Measurements from ENCODE around the gene SPAG6. TPM values are rescaled to one million over a fixed set of nuclear protein-coding genes. Genes with fewer than 3 reads are reported as not detected.

SPAG6 gene
- total RNA-seq, 1 donor from 2014 or later: 10.4 TPM

- H3K9me3 ChIP-seq: no peaks in the 10 kb centered on the region
- ATAC-seq (peak; percentile 94 to 97), DNase-seq (peak; percentile 96)
- peak overlapping the region; percentile 99 for H3K27ac ChIP-seq
- H3K36me3 ChIP-seq: no peaks in the 10 kb centered on the region
- peak overlapping the region; percentile 82 for H3K4me3 ChIP-seq
- intact Hi-C loops (cut with DNase I): no loop called here
- TF ChIP-seq CTCF (IDR thresholded peaks at IDR 0.05): peak; percentile 41
- no peaks in the 10 kb centered on the region for H3K27me3 ChIP-seq (ENCODE audit: low read depth)
- H3K4me1 ChIP-seq: peaks cover 29% of the 10 kb centered on the region
Measured at GRCh38 chr10:22436893-22437619, 91.8 kb downstream of the SPAG6 start.

GRCh38 chr10:22437620-22438588 is 92.6 kb downstream of the SPAG6 start:
- intact Hi-C loops (cut with DNase I): no loop called here
- Histone ChIP-seq H3K36me3 (no peaks in the 10 kb centered on the region), H3K4me3 (peak overlapping the region; percentile 82), H3K27ac (peak overlapping the region; percentile 99), H3K27me3 (ENCODE audit: low read depth) (no peaks in the 10 kb centered on the region), H3K4me1 (peaks cover 29% of the 10 kb centered on the region), H3K9me3 (no peaks in the 10 kb centered on the region)
- TF ChIP-seq CTCF (IDR thresholded peaks at IDR 0.05): no peak
- peak; percentile 51 to 60 for ATAC-seq
- DNase-seq: no peak

GRCh38 chr10:22438711-22439110 is 93.4 kb downstream of the SPAG6 start:
- intact Hi-C loops (cut with DNase I): no loop called here
- ATAC-seq: no peak
- peak overlapping the region; percentile 82 for H3K4me3 ChIP-seq

GRCh38 chr10:22442063-22442462 is 96.8 kb downstream of the SPAG6 start:
- intact Hi-C loops (cut with DNase I): no loop called here
- H3K4me1 ChIP-seq: peaks cover 15% of the 10 kb centered on the region
- DNase-seq (no peak), ATAC-seq (no peak)
- no peaks in the 10 kb centered on the region for H3K9me3 ChIP-seq
- H3K27me3 ChIP-seq (ENCODE audit: low read depth): no peaks in the 10 kb centered on the region
- no peak overlapping the region for H3K27ac ChIP-seq
- H3K36me3 ChIP-seq: no peaks in the 10 kb centered on the region
- TF ChIP-seq CTCF (IDR thresholded peaks at IDR 0.05): no peak
- no peak overlapping the region for H3K4me3 ChIP-seq

More at GRCh38 chr10:22438711-22439110, 93.4 kb downstream of the SPAG6 start:
- no peaks in the 10 kb centered on the region for H3K36me3 ChIP-seq
- TF ChIP-seq CTCF (IDR thresholded peaks at IDR 0.05): no peak
- peaks cover 29% of the 10 kb centered on the region for H3K4me1 ChIP-seq
- H3K27ac ChIP-seq: peak overlapping the region; percentile 99
- DNase-seq: no peak
- H3K27me3 ChIP-seq (ENCODE audit: low read depth): no peaks in the 10 kb centered on the region
- H3K9me3 ChIP-seq: no peaks in the 10 kb centered on the region

GRCh38 chr10:22442468-22442867 is 97.2 kb downstream of the SPAG6 start:
- peaks cover 15% of the 10 kb centered on the region for H3K4me1 ChIP-seq
- no peaks in the 10 kb centered on the region for H3K27me3 ChIP-seq (ENCODE audit: low read depth)
- intact Hi-C loops (cut with DNase I): no loop called here
- no peak for DNase-seq
- H3K9me3 ChIP-seq: no peaks in the 10 kb centered on the region
- H3K4me3 ChIP-seq: no peak overlapping the region
- no peak for TF ChIP-seq CTCF (IDR thresholded peaks at IDR 0.05)
- H3K27ac ChIP-seq: no peak overlapping the region
- ATAC-seq: no peak
- H3K36me3 ChIP-seq: no peaks in the 10 kb centered on the region
